HUES6 (cell line): ENCODE data around the gene PLEKHM2.
"Not testable (repeated sequence)": the region's sequence is repeated elsewhere in the genome, so short reads cannot be mapped to it uniquely, and the experiment has no call there.

Experiments used
- H3K27ac ChIP-seq: 2 replicates; pipeline ENCODE4 v1.7.0; 2013; ENCODE audit warnings: low read depth, mild to moderate bottlenecking, low read length, inconsistent platforms
- H3K27me3 ChIP-seq: 2 replicates; pipeline ENCODE4 v1.6.1; 2013; ENCODE audit warnings: low read length; ENCODE audit not compliant: control insufficient read depth, insufficient read depth
- H3K36me3 ChIP-seq: 2 replicates; pipeline ENCODE4 v1.6.1; 2013; ENCODE audit warnings: low read length; ENCODE audit not compliant: control insufficient read depth, insufficient read depth
- H3K4me1 ChIP-seq: 2 replicates; pipeline ENCODE4 v1.6.1; 2013; ENCODE audit warnings: low read length; ENCODE audit not compliant: control insufficient read depth, insufficient read depth
- H3K4me3 ChIP-seq: 2 replicates; pipeline ENCODE4 v1.5.1; 2013; ENCODE audit warnings: low read depth, low read length
- H3K9ac ChIP-seq: one replicate; pipeline ENCODE4 v1.6.1; 2013; ENCODE audit warnings: mild to moderate bottlenecking, low read length
- H3K9me3 ChIP-seq: 2 replicates; pipeline ENCODE4 v1.6.1; 2013; ENCODE audit warnings: low read depth, low read length; ENCODE audit not compliant: control insufficient read depth, insufficient read depth

The PLEKHM2 gene

GRCh38 chr1:15685820-15686219 lies 1.7 kb downstream of the PLEKHM2 start:
- peaks cover 12% of the 10 kb centered on the region for H3K4me1 ChIP-seq

DNA sequence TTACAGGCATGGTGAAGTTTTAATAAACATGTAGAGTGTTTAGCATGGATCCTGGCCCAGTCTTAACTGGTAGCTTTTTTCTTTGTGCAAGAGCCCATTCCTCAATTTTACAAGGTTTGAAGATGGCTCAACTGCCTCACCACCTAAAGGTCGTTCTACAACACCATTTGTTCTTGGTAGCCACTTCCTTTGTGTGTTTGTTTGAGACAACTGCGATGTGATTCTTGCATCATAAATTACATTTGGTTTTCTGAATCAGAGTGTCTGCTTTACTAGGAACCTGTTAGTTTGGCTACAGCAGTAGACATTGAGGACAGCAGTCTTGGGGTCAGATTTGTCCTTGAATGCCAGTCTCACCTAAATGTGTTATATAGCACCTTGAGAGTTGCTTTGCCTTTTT lies 3.3 kb downstream of the PLEKHM2 start:
- Histone ChIP-seq H3K9me3 (0 out of 2 replicates have a peak, but pooled peaks cover 3% of the 10 kb centered on the region), H3K27me3 (no peaks in the 10 kb centered on the region), H3K9ac (no peak overlapping the region), H3K36me3 (peaks cover 10% of the 10 kb centered on the region), H3K27ac (no peak overlapping the region), H3K4me3 (no peak overlapping the region), H3K4me1 (peaks cover 6% of the 10 kb centered on the region; the same call in 1 of the 2 replicates)

More at GRCh38 chr1:15685820-15686219, 1.7 kb downstream of the PLEKHM2 start:
- Histone ChIP-seq H3K36me3 (peaks cover 8% of the 10 kb centered on the region), H3K9ac (no peak overlapping the region), H3K27me3 (no peaks in the 10 kb centered on the region), H3K9me3 (0 out of 2 replicates have a peak, but pooled peaks cover 3% of the 10 kb centered on the region), H3K4me3 (peak overlapping the region; percentile 81; the same call in 1 of the 2 replicates), H3K27ac (no peak overlapping the region)

DNA sequence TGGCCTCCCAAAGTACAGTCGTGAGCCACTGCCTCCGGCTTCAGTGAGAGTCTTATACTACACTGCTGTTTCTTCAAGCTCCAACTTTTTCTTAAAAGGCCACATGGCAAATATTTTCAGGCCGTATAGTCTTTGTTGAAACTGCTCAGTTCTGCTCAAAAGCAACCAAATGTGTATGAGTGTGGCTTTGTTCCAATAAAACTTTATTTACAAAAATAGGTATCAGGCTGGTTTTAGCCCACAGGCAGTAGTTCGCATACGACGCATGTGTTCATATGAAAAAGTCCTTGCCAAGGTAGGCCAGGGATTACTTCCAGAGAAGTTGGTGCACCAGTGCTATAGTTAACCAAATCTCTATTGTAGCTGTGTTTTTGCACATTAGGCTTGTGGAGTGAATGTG lies 6.2 kb downstream of the PLEKHM2 start:
- H3K9me3 ChIP-seq = 0 out of 2 replicates have a peak, but pooled peaks cover 3% of the 10 kb centered on the region
- no peak overlapping the region for H3K4me3 ChIP-seq
- peaks cover 10% of the 10 kb centered on the region for H3K36me3 ChIP-seq
- H3K9ac ChIP-seq = no peak overlapping the region
- no peak overlapping the region for H3K27ac ChIP-seq
- H3K27me3 ChIP-seq = no peaks in the 10 kb centered on the region
- peaks cover 6% of the 10 kb centered on the region; the same call in 1 of the 2 replicates for H3K4me1 ChIP-seq

DNA sequence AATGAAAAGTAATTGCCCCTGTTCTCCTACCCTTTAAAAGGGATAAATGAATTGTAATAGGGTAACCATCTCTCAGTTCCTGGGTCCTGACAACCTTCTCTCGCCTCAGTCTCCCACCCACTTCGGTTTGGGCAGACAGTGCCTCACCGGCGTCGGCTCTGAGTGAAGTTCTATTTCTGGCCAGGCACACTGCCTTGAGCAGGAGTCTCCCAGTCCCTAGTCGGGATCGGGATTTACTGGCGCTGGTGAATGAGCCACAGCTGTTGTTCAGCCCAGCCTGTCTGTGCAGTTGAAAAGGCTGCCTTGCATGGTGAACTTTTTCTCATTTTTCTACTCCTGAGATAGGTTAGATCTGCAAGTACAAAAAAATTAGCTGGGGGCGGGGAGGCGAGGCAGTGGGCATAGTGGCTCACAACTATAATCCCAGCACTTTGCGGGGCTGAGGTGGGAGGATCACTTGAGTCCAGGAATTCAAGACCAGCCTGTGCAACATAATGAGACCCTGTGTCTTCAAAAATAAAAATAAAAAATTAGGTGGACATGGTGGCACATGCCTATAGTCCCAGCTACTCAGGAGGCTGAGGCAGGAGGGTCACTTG lies 7.4 kb downstream of the PLEKHM2 start:
- no peak overlapping the region for H3K9ac ChIP-seq
- no peaks in the 10 kb centered on the region for H3K27me3 ChIP-seq
- 0 out of 2 replicates have a peak, but pooled peaks cover 3% of the 10 kb centered on the region for H3K9me3 ChIP-seq
- peaks cover 10% of the 10 kb centered on the region for H3K36me3 ChIP-seq
- H3K4me1 ChIP-seq = no peaks in the 10 kb centered on the region
- H3K27ac ChIP-seq = no peak overlapping the region
- no peak overlapping the region for H3K4me3 ChIP-seq

- Histone ChIP-seq H3K4me1 (no peaks in the 10 kb centered on the region), H3K36me3 (peaks cover 10% of the 10 kb centered on the region), H3K27ac (no peak overlapping the region), H3K27me3 (no peaks in the 10 kb centered on the region), H3K9me3 (0 out of 2 replicates have a peak, but pooled peaks cover 3% of the 10 kb centered on the region), H3K4me3 (no peak overlapping the region), H3K9ac (no peak overlapping the region)
Measured at GRCh38 chr1:15692121-15692682, 8.1 kb downstream of the PLEKHM2 start.

GRCh38 chr1:15693371-15693770 lies 9.3 kb downstream of the PLEKHM2 start:
- Histone ChIP-seq H3K27me3 (no peaks in the 10 kb centered on the region), H3K9ac (no peak overlapping the region), H3K9me3 (no peaks in the 10 kb centered on the region), H3K4me3 (no peak overlapping the region), H3K36me3 (peaks cover 7% of the 10 kb centered on the region), H3K27ac (no peak overlapping the region), H3K4me1 (no peaks in the 10 kb centered on the region)

GRCh38 chr1:15696956-15697521 lies 12.9 kb downstream of the PLEKHM2 start:
- Histone ChIP-seq H3K9ac (no peak overlapping the region), H3K27ac (no peak overlapping the region), H3K27me3 (no peaks in the 10 kb centered on the region), H3K4me3 (no peak overlapping the region), H3K36me3 (no peaks in the 10 kb centered on the region; the same call in 1 of the 2 replicates), H3K4me1 (no peaks in the 10 kb centered on the region), H3K9me3 (no peaks in the 10 kb centered on the region)

DNA sequence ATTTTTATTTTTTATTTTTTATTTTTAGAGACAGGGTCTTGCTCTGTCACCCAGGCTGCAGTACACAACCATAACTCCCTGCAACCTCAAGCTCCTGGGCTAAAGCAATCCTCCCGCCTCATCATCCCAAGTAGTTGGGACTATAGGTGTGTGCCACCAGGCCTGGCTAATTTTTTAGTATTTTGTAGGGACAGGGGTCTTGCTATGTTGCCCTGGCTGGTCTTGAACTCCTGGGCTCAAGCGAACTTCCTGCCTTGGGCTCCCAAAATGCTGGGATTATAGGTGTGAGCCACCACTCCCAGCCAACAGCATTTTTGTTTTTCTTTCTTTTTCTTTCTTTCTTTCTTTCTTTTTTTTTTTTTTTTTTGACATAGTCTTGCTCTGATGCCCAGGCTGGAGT lies 14.1 kb downstream of the PLEKHM2 start:
- no peaks in the 10 kb centered on the region for H3K27me3 ChIP-seq
- H3K4me3 ChIP-seq = no peak overlapping the region
- no peak overlapping the region for H3K9ac ChIP-seq
- H3K9me3 ChIP-seq = no peaks in the 10 kb centered on the region
- H3K27ac ChIP-seq = no peak overlapping the region
- H3K4me1 ChIP-seq = no peaks in the 10 kb centered on the region
- H3K36me3 ChIP-seq = no peaks in the 10 kb centered on the region; the same call in 1 of the 2 replicates

GRCh38 chr1:15699321-15699720 lies 15.2 kb downstream of the PLEKHM2 start:
- not testable (repeated sequence) for H3K9me3 ChIP-seq, H3K9ac ChIP-seq, H3K4me3 ChIP-seq, H3K27me3 ChIP-seq, H3K4me1 ChIP-seq, H3K36me3 ChIP-seq, H3K27ac ChIP-seq

DNA sequence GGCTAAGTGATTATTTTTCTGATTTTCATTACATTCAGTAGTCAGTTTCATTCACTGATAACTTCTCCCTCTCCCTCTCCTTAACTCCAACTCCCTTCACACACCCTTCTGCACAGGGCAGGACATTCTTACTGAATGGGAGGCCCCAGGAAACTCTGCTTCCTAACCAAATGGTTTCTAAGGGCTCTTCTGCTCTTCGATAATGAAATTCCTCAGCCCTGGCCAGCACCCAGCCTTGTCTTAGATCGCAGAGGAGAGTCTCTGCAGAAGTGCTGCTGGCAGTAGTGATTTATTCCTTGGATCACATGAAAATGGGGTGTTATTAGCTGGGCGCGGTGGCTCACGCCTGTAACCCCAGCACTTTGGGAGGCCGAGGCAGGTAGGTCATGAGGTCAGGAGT lies 16.4 kb downstream of the PLEKHM2 start:
- Histone ChIP-seq H3K36me3 (peaks cover 10% of the 10 kb centered on the region), H3K4me3 (no peak overlapping the region), H3K4me1 (no peaks in the 10 kb centered on the region), H3K27ac (no peak overlapping the region), H3K9ac (no peak overlapping the region), H3K9me3 (no peaks in the 10 kb centered on the region), H3K27me3 (no peaks in the 10 kb centered on the region)

DNA sequence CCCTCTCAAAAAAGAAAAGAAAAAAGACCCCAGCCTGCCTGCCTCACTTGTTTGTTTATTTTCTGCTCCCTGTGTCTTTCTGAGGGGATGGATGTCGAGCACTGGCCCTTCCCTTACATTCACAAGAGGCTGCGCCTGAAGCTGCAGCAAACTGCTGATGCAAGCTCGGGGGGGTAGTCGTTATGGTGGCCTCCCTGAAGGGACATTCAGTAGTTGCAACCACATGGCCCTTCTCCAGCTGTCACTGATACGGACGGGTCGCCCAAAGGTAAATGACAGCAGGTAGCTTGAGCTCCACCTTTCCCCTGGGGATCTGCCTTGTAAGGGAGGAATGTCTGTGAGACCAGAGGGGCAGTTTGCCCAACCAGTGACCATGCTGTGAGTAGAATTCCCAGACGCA lies 17.7 kb downstream of the PLEKHM2 start:
- no peaks in the 10 kb centered on the region for H3K4me1 ChIP-seq
- H3K9me3 ChIP-seq = no peaks in the 10 kb centered on the region
- H3K4me3 ChIP-seq = no peak overlapping the region
- H3K27ac ChIP-seq = no peak overlapping the region
- no peak overlapping the region for H3K9ac ChIP-seq
- H3K27me3 ChIP-seq = no peaks in the 10 kb centered on the region
- peaks cover 16% of the 10 kb centered on the region for H3K36me3 ChIP-seq
